A673 (cell line): ENCODE measurements around the gene PDLIM3.

ENCODE experiments used
- CTCF ChIP-seq: fragments of 300-800, 200-600 bp; sonication (generic); conservative IDR thresholded peaks from 2 replicates; pipeline ENCODE4 v1.5.1; 2017; ENCODE audit warnings: low read depth, mild to moderate bottlenecking, antibody characterized with exemption, low read length, moderate library complexity, mixed read lengths
- EZH2 ChIP-seq: fragments of 200-600 bp; sonication (generic); IDR thresholded peaks from 2 replicates; pipeline ENCODE4 v1.6.1; 2017; ENCODE audit warnings: borderline replicate concordance, low read depth, mild to moderate bottlenecking, mixed read lengths, antibody characterized with exemption, low read length; ENCODE audit not compliant: poor library complexity, severe bottlenecking

- TF ChIP-seq CTCF, result no peak
- TF ChIP-seq EZH2, result no peak
Observed at GRCh38 chr4:185529413-185529812, 5.9 kb downstream of the PDLIM3 start.
